HEK293 (cell line): ENCODE results near the gene GALNT9.

Experiments
- AEBP2 ChIP-seq: fragments of 450-650 bp; formaldehyde crosslinking; IDR thresholded peaks from 2 replicates; pipeline ENCODE4 v1.5.1; 2016; ENCODE audit warnings: missing biosample characterization, missing genetic modification characterization, borderline replicate concordance
- CTCF ChIP-seq: fragments of 450-650 bp; formaldehyde crosslinking; IDR thresholded peaks from 2 replicates; pipeline ENCODE4 v1.5.1; 2016; ENCODE audit warnings: missing biosample characterization, missing genetic modification characterization
- KLF16 ChIP-seq: fragments of 450-650 bp; formaldehyde crosslinking; IDR thresholded peaks from 2 replicates; pipeline ENCODE4 v1.5.1; 2017; ENCODE audit warnings: missing biosample characterization, missing genetic modification characterization
- PBX3 ChIP-seq: sonication (generic); formaldehyde crosslinking; IDR thresholded peaks from 2 replicates; pipeline ENCODE4 v1.8.1; 2022; ENCODE audit warnings: mild to moderate bottlenecking, moderate library complexity, missing genetic modification reagents
- PRDM4 ChIP-seq: fragments of 450-650 bp; formaldehyde crosslinking; IDR thresholded peaks from 2 replicates; pipeline ENCODE4 v1.5.1; 2017; ENCODE audit warnings: missing biosample characterization, missing genetic modification characterization
- RBAK ChIP-seq: fragments of 450-650 bp; formaldehyde crosslinking; IDR thresholded peaks from 2 replicates; pipeline ENCODE4 v1.5.1; 2016; ENCODE audit warnings: missing biosample characterization, missing genetic modification characterization
- SALL2 ChIP-seq: fragments of 450-650 bp; formaldehyde crosslinking; IDR thresholded peaks from 2 replicates; pipeline ENCODE4 v1.5.0; 2017; ENCODE audit warnings: missing biosample characterization, mild to moderate bottlenecking, missing genetic modification characterization, borderline replicate concordance
- ZBTB8A ChIP-seq: fragments of 450-650 bp; formaldehyde crosslinking; IDR thresholded peaks from 2 replicates; pipeline ENCODE4 v1.5.1; 2016; ENCODE audit warnings: missing biosample characterization, missing genetic modification characterization
- ZNF274 ChIP-seq, 2 experiments: fragments of 200-500 bp in 1 of 2; fragments of 450-650 bp in 1 of 2; sonication (Bioruptor generic) in 1 of 2; formaldehyde crosslinking in 1 of 2; IDR thresholded peaks; 2 replicates each; pipeline versions ENCODE4 v1.5.1 to v1.6.1; 2014 to 2016; ENCODE audit warnings: borderline replicate concordance in 1 of 2, inconsistent platforms in 1 of 2, low read length in 1 of 2, missing biosample characterization in 1 of 2, missing genetic modification characterization in 1 of 2
- ZNF324 ChIP-seq: fragments of 450-650 bp; formaldehyde crosslinking; IDR thresholded peaks from 2 replicates; pipeline ENCODE4 v1.5.1; 2016; ENCODE audit warnings: missing biosample characterization, missing genetic modification characterization
- ZNF645 ChIP-seq: fragments of 450-650 bp; formaldehyde crosslinking; IDR thresholded peaks from 2 replicates; pipeline ENCODE4; 2016; ENCODE audit warnings: missing biosample characterization, missing genetic modification characterization

GRCh38 chr12:132337557-132337956 is 8.2 kb upstream of the GALNT9 start:
- no peak for TF ChIP-seq ZNF645
- no peak for TF ChIP-seq SALL2
- no peak for TF ChIP-seq CTCF (tag by site-specific recombination)
- TF ChIP-seq RBAK (tag by site-specific recombination): no peak
- no peak for TF ChIP-seq ZBTB8A
- TF ChIP-seq ZNF274 (IDR thresholded peaks at IDR 0.05; ENCODE audit: low read length): no peak
- no peak for TF ChIP-seq ZNF274 (tag by site-specific recombination; IDR thresholded peaks at IDR 0.05; ENCODE audit: borderline replicate concordance)
- no peak for TF ChIP-seq ZNF324
- TF ChIP-seq PRDM4: no peak
- no peak for TF ChIP-seq KLF16 (tag by site-specific recombination)
- no peak for TF ChIP-seq AEBP2
- TF ChIP-seq PBX3 (CRISPR knock-in tag): no peak
